Uterus (tissue), 4 donors: ENCODE results near the gene GUCD1. TPM values are rescaled to one million over a fixed set of nuclear protein-coding genes. Genes with fewer than 3 reads are reported as not detected.
A peak's percentile ranks its signal among the peaks of the same experiment; 100 is the strongest.
"Not testable (repeated sequence)": the region's sequence is repeated elsewhere in the genome, so short reads cannot be mapped to it uniquely, and the experiment has no call there.

Source experiments
- DNase-seq, 2 donors: peaks; one replicate each; pipeline ENCODE4 v3.0.0-alpha.2; 2019 to 2020
- H3K27ac ChIP-seq, 2 donors: fragments of 200-600 bp; sonication (generic); 1 replicate in 1 of 2; 2 replicates in 1 of 2; pipeline ENCODE4 v1.5.1; 2016 to 2018
- H3K27me3 ChIP-seq, 2 donors: fragments of 200-600 bp; sonication (generic); one replicate each; pipeline ENCODE4 v1.5.1; 2018 to 2019; ENCODE audit warnings: control low read depth in 1 of 2
- H3K36me3 ChIP-seq, 2 donors: fragments of 200-600 bp; sonication (generic); one replicate each; pipeline ENCODE4 v1.5.1; 2019; ENCODE audit warnings: control low read depth in 1 of 2
- H3K4me1 ChIP-seq, 2 donors: fragments of 200-600 bp; sonication (generic); one replicate each; pipeline ENCODE4 v1.5.1; 2018 to 2019; ENCODE audit warnings: control low read depth in 1 of 2
- H3K4me3 ChIP-seq, 2 donors: fragments of 200-600 bp; sonication (generic); 1 replicate in 1 of 2; 2 replicates in 1 of 2; pipeline ENCODE4 v1.5.1; 2018 to 2019; ENCODE audit warnings: mild to moderate bottlenecking in 1 of 2
- H3K9me3 ChIP-seq, 2 donors: fragments of 200-600 bp; sonication (generic); one replicate each; pipeline ENCODE4 v1.5.1; 2019; ENCODE audit warnings: control low read depth in 1 of 2
- CTCF ChIP-seq, 4 experiments: fragments of 200-600 bp in 2 of 4; fragments of 450-650 bp in 2 of 4; sonication (generic) in 2 of 4; IDR thresholded peaks; one replicate each; pipeline ENCODE4 v1.5.1; 2016 to 2019; ENCODE audit warnings: antibody characterized with exemption in 4 of 4, mild to moderate bottlenecking in 2 of 4, moderate library complexity in 1 of 4
- POLR2A ChIP-seq, 2 donors: fragments of 450-650 bp; IDR thresholded peaks; one replicate each; pipeline ENCODE4 v1.6.1; 2016; ENCODE audit warnings: antibody characterized with exemption in 2 of 2, mild to moderate bottlenecking in 1 of 2, moderate library complexity in 1 of 2
- intact Hi-C: fragments of 100-400 bp; cut with DNase I; formaldehyde crosslinking; loops from one replicate; pipeline ENCODE4 v1.15.1; 2023; ENCODE audit warnings: low total_unique reads
- total RNA-seq, 4 donors: library from RNA; depleted of rRNA in 3 of 4; stranded (reverse); fragments of >200 nt in 3 of 4; gene quantifications; one replicate each; pipeline versions ENCODE4 v1.1.0 to v1.2.4, GENCODE V29; 2014 to 2023
- donor health status: DM: yes; HTN: yes; CAD: no.

Gene GUCD1
- 10 to 100 TPM; 26.4 to 68.2 (median 44.9) TPM for total RNA-seq

GRCh38 chr22:24554313-24555164, at the start of gene GUCD1:
Gene GUCD1 (minus strand): TSS chr22:24555138. CDS start chr22:24554991, 147 bp downstream.
- no peaks in the 10 kb centered on the region for H3K27me3 ChIP-seq
- H3K27ac ChIP-seq: peak within 1 kb of the TSS; percentile 98 to 99
- H3K4me3 ChIP-seq: peak within 1 kb of the TSS; percentile 83 to 88
- intact Hi-C loops: no loop called here
- TF ChIP-seq POLR2A (IDR thresholded peaks at IDR 0.05) (peak; percentile 48 to 82), CTCF (IDR thresholded peaks at IDR 0.05) (no peak)
- H3K36me3 ChIP-seq: no peaks in the 10 kb centered on the region
- DNase-seq: no peak
- H3K4me1 ChIP-seq: peaks cover 5 to 14% of the 10 kb centered on the region in 2 donors
- no peaks in the 10 kb centered on the region for H3K9me3 ChIP-seq

GRCh38 chr22:24603770-24604629, 49.1 kb upstream of the GUCD1 start:
- DNase-seq, H3K27me3 ChIP-seq, H3K4me1 ChIP-seq, H3K27ac ChIP-seq, H3K9me3 ChIP-seq, intact Hi-C loops, H3K36me3 ChIP-seq, H3K4me3 ChIP-seq: not testable (repeated sequence)

- H3K27ac ChIP-seq, H3K36me3 ChIP-seq, intact Hi-C loops: not testable (repeated sequence)
Observed at GRCh38 chr22:24602847-24603769, 48.2 kb upstream of the GUCD1 start, which contains the start of gene GGT1. Gene GGT1 (plus strand): TSS chr22:24603193. CDS start chr22:24611082, 7,889 bp downstream.

GRCh38 chr22:24602105-24602749, 47.3 kb upstream of the GUCD1 start:
- intact Hi-C loops, H3K4me3 ChIP-seq, H3K36me3 ChIP-seq, H3K9me3 ChIP-seq, H3K4me1 ChIP-seq, H3K27ac ChIP-seq, DNase-seq, H3K27me3 ChIP-seq: not testable (repeated sequence)

More at GRCh38 chr22:24602847-24603769, 48.2 kb upstream of the GUCD1 start, which contains the start of gene GGT1:
- H3K27me3 ChIP-seq, H3K4me1 ChIP-seq, DNase-seq, H3K9me3 ChIP-seq, H3K4me3 ChIP-seq: not testable (repeated sequence)

GRCh38 chr22:24601217-24602104, 46.5 kb upstream of the GUCD1 start:
- Histone ChIP-seq H3K9me3 (no peaks in the 10 kb centered on the region), H3K4me3 (no peak overlapping the region), H3K4me1 (no peaks in the 10 kb centered on the region), H3K27me3 (no peaks in the 10 kb centered on the region), H3K27ac (no peak overlapping the region), H3K36me3 (no peaks in the 10 kb centered on the region)
- intact Hi-C loops: no loop called here
- DNase-seq: no peak
- TF ChIP-seq CTCF (IDR thresholded peaks at IDR 0.05) (no peak), POLR2A (IDR thresholded peaks at IDR 0.05) (no peak)

- H3K27ac ChIP-seq: not testable (repeated sequence)
Observed at GRCh38 chr22:24599958-24600715, 45.2 kb upstream of the GUCD1 start.

More at GRCh38 chr22:24599958-24600715, 45.2 kb upstream of the GUCD1 start:
- H3K4me1 ChIP-seq, H3K9me3 ChIP-seq, H3K36me3 ChIP-seq, H3K27me3 ChIP-seq, DNase-seq, intact Hi-C loops, H3K4me3 ChIP-seq: not testable (repeated sequence)
